ENCODE results near the gene KLKB1.

The KLKB1 gene

DNA sequence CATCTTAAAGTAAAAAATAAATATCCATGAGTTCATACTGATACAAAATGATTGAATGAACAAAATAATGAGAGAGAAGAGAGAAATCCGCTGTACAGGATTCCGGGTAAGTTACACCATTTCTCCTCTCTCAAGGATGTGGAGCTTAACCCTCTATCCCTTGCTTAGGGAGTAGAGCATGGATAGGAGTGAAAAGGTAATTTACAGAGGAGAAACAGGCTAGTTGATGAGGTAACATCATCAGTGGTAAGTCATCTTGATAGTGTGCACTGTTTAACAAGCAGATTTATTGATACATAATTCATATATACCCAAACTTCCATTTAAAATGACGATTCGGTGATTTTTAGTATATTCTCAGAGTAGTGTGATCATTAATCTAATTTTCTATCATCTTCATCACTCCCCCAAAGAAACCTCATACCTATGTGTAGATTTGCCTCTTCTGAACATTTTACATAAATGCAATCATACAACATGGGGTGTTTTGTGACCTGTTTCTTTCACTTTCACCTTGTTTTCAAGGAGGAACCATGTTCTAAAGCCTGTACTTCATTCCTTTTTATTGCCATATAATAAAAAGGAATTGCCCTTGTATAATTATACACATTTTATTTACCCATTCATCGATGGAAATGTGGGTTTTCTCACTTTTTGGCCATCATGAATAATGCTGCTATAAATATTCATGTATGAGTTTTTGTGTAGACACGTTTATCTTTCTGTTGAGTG lies 73.5 kb downstream of the KLKB1 start:
- H3K9ac ChIP-seq (ENCODE audit: insufficient read length, low read depth) = no peak overlapping the region
- H3K4me1 ChIP-seq (ENCODE audit: insufficient read depth, insufficient read length) = no peaks in the 10 kb centered on the region
- no peak for DNase-seq (ENCODE audit: low read depth, low spot score)
- no peak overlapping the region for H3K4me3 ChIP-seq (ENCODE audit: insufficient read length, low read depth)
- H3K9me3 ChIP-seq (ENCODE audit: insufficient read depth, low read length) = no peaks in the 10 kb centered on the region
- no peaks in the 10 kb centered on the region for H3K27me3 ChIP-seq (ENCODE audit: insufficient read depth, insufficient read length)
- no peaks in the 10 kb centered on the region for H3K36me3 ChIP-seq (ENCODE audit: insufficient read depth, insufficient read length, low read length)
- no peak for TF ChIP-seq ZNF274 (IDR thresholded peaks at IDR 0.05; ENCODE audit: low read depth, low read length)
- no peak for TF ChIP-seq SUZ12 (IDR thresholded peaks at IDR 0.05; ENCODE audit: extremely low read depth, insufficient read depth, insufficient read length)
- TF ChIP-seq YY1 (IDR thresholded peaks at IDR 0.05; ENCODE audit: insufficient read depth, insufficient read length) = no peak

- Histone ChIP-seq H3K9me3 (ENCODE audit: insufficient read depth, low read length) (no peaks in the 10 kb centered on the region), H3K27me3 (ENCODE audit: insufficient read depth, insufficient read length) (no peaks in the 10 kb centered on the region), H3K36me3 (ENCODE audit: insufficient read depth, insufficient read length, low read length) (no peaks in the 10 kb centered on the region), H3K4me1 (ENCODE audit: insufficient read depth, insufficient read length) (no peaks in the 10 kb centered on the region), H3K9ac (ENCODE audit: insufficient read length, low read depth) (no peak overlapping the region), H3K4me3 (ENCODE audit: insufficient read length, low read depth) (no peak overlapping the region)
- TF ChIP-seq ZNF274 (IDR thresholded peaks at IDR 0.05; ENCODE audit: low read depth, low read length) (no peak), SUZ12 (IDR thresholded peaks at IDR 0.05; ENCODE audit: extremely low read depth, insufficient read depth, insufficient read length) (no peak), YY1 (IDR thresholded peaks at IDR 0.05; ENCODE audit: insufficient read depth, insufficient read length) (no peak)
- DNase-seq (ENCODE audit: low read depth, low spot score) = no peak
Observed at GRCh38 chr4:186304216-186304615, 76.9 kb downstream of the KLKB1 start.

DNA sequence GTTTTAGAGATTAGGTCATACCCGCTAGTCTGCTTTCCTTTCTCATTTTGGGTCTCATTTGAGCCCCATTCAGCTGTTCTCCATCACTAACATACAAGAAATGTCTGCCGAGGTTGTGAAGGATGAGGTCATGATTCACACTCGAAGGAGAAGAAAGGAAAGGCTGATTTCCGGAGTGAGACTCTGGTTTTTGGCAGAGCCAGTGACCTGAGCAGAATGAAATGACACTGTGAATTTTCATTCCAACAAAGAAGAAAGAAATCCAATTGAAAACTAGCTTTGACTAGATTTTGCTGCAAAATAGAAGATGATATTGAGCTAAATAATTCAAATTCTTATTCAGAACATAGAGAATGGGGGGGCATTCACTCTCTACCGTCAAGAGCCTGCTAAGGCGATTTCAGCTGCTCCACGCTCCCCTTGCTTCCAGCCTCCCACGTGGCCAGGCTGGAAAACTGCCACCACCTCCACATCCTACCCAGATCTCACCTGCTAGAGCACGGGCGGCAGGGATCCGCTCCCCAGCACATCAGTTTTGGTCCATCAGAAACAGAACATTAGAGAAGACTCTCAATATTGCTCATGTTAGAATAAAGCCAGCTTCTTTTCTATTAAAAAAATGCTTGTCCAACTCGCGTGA lies 77.7 kb downstream of the KLKB1 start:
- Histone ChIP-seq H3K4me3 (ENCODE audit: insufficient read length, low read depth) (no peak overlapping the region), H3K4me1 (ENCODE audit: insufficient read depth, insufficient read length) (no peaks in the 10 kb centered on the region), H3K27me3 (ENCODE audit: insufficient read depth, insufficient read length) (no peaks in the 10 kb centered on the region), H3K9ac (ENCODE audit: insufficient read length, low read depth) (no peak overlapping the region), H3K36me3 (ENCODE audit: insufficient read depth, insufficient read length, low read length) (no peaks in the 10 kb centered on the region), H3K9me3 (ENCODE audit: insufficient read depth, low read length) (no peaks in the 10 kb centered on the region)
- no peak for TF ChIP-seq SUZ12 (IDR thresholded peaks at IDR 0.05; ENCODE audit: extremely low read depth, insufficient read depth, insufficient read length)
- DNase-seq (ENCODE audit: low read depth, low spot score) = no peak

DNA sequence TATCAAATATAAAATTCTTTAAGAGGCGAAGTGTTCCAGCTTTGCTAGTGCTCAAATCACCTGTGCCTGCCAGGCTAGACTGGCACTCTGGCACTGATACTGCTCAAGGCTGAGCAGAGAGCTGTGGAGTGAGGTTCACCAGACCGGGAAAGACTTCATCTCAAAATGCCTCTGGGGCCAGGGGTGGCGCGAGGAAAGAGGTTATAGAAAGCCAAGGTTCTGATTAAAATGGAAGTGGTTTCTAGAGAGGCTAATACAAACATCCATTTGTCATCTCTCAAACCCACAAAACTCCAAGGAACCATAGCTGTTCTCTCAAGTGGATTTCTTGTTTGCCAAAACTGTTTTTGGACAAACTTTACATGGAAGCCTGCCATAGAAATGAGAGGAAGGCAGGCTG lies 80.2 kb downstream of the KLKB1 start:
- H3K9ac ChIP-seq (ENCODE audit: insufficient read length, low read depth) = no peak overlapping the region
- H3K27me3 ChIP-seq (ENCODE audit: insufficient read depth, insufficient read length) = no peaks in the 10 kb centered on the region
- no peaks in the 10 kb centered on the region for H3K9me3 ChIP-seq (ENCODE audit: insufficient read depth, low read length)
- H3K36me3 ChIP-seq (ENCODE audit: insufficient read depth, insufficient read length, low read length) = no peaks in the 10 kb centered on the region
- DNase-seq (ENCODE audit: low read depth, low spot score) = no peak
- no peak for TF ChIP-seq YY1 (IDR thresholded peaks at IDR 0.05; ENCODE audit: insufficient read depth, insufficient read length)
- no peak for TF ChIP-seq SUZ12 (IDR thresholded peaks at IDR 0.05; ENCODE audit: extremely low read depth, insufficient read depth, insufficient read length)
- TF ChIP-seq ZNF274 (IDR thresholded peaks at IDR 0.05; ENCODE audit: low read depth, low read length) = no peak
- H3K4me3 ChIP-seq (ENCODE audit: insufficient read length, low read depth) = no peak overlapping the region
- H3K4me1 ChIP-seq (ENCODE audit: insufficient read depth, insufficient read length) = no peaks in the 10 kb centered on the region

- DNase-seq (ENCODE audit: low read depth, low spot score) = no peak
- TF ChIP-seq ZNF274 (IDR thresholded peaks at IDR 0.05; ENCODE audit: low read depth, low read length) (no peak), YY1 (IDR thresholded peaks at IDR 0.05; ENCODE audit: insufficient read depth, insufficient read length) (no peak), SUZ12 (IDR thresholded peaks at IDR 0.05; ENCODE audit: extremely low read depth, insufficient read depth, insufficient read length) (no peak)
- no peak overlapping the region for H3K9ac ChIP-seq (ENCODE audit: insufficient read length, low read depth)
- H3K9me3 ChIP-seq (ENCODE audit: insufficient read depth, low read length) = no peaks in the 10 kb centered on the region
- H3K36me3 ChIP-seq (ENCODE audit: insufficient read depth, insufficient read length, low read length) = no peaks in the 10 kb centered on the region
- H3K27me3 ChIP-seq (ENCODE audit: insufficient read depth, insufficient read length) = no peaks in the 10 kb centered on the region
- no peak overlapping the region for H3K4me3 ChIP-seq (ENCODE audit: insufficient read length, low read depth)
- no peaks in the 10 kb centered on the region for H3K4me1 ChIP-seq (ENCODE audit: insufficient read depth, insufficient read length)
Observed at GRCh38 chr4:186307916-186308315, 80.6 kb downstream of the KLKB1 start.

All from NT2/D1 (cell line).